GM20000 (cell line): ENCODE results near the gene RAB14.
A peak's percentile ranks its signal among the peaks of the same experiment; 100 is the strongest.

Source experiments
- DNase-seq: peaks from one replicate; pipeline ENCODE4 v3.0.0; 2012; ENCODE audit warnings: low spot score
- CTCF ChIP-seq: IDR thresholded peaks from 2 replicates; pipeline ENCODE4 v1.5.1; 2012; ENCODE audit warnings: mild to moderate bottlenecking, control low read depth; ENCODE audit errors: extremely low read depth, missing control alignments

Gene RAB14

GRCh38 chr9:121171236-121171635, 30.4 kb downstream of the RAB14 start:
- TF ChIP-seq CTCF = no peak
- no peak for DNase-seq

GRCh38 chr9:121169094-121169601, 32.5 kb downstream of the RAB14 start:
- no peak for DNase-seq
- no peak for TF ChIP-seq CTCF

- no peak for DNase-seq
- TF ChIP-seq CTCF = no peak
Measured at GRCh38 chr9:121168052-121168451, 33.6 kb downstream of the RAB14 start.

- no peak for DNase-seq
Measured at GRCh38 chr9:121160025-121160424, 41.6 kb downstream of the RAB14 start.

GRCh38 chr9:121157939-121158338, 43.7 kb downstream of the RAB14 start:
- TF ChIP-seq CTCF = no peak
- DNase-seq = no peak

More at GRCh38 chr9:121160025-121160424, 41.6 kb downstream of the RAB14 start:
- no peak for TF ChIP-seq CTCF

- DNase-seq = peak; percentile 68
- no peak for TF ChIP-seq CTCF
Measured at GRCh38 chr9:121156263-121156731, 45.4 kb downstream of the RAB14 start.

GRCh38 chr9:121154782-121155181, 46.9 kb downstream of the RAB14 start:
- no peak for TF ChIP-seq CTCF
- no peak for DNase-seq
